Measurements from ENCODE around the gene SHROOM1. TPM values are rescaled to one million over a fixed set of nuclear protein-coding genes. Genes with fewer than 3 reads are reported as not detected.

SHROOM1 gene
- total RNA-seq, 1 donor from 2014 or later: 7.1 TPM

GRCh38 chr5:132849347-132849746, 18.9 kb upstream of the SHROOM1 start:
- DNase-seq: no peak

- DNase-seq: no peak
Observed at GRCh38 chr5:132848270-132848669, 17.8 kb upstream of the SHROOM1 start.

GRCh38 chr5:132841305-132841704, 10.9 kb upstream of the SHROOM1 start:
- no peak for DNase-seq

- no peak for DNase-seq
Observed at GRCh38 chr5:132840896-132841295, 10.4 kb upstream of the SHROOM1 start.

GRCh38 chr5:132840313-132840712, 9.9 kb upstream of the SHROOM1 start:
- DNase-seq: no peak

- peak; percentile 86 for DNase-seq
Observed at GRCh38 chr5:132839426-132840301, 9.2 kb upstream of the SHROOM1 start.

GRCh38 chr5:132838516-132839282, 8.3 kb upstream of the SHROOM1 start:
- no peak for DNase-seq

GRCh38 chr5:132837868-132838267, 7.4 kb upstream of the SHROOM1 start:
- no peak for DNase-seq

- no peak for DNase-seq
Observed at GRCh38 chr5:132836852-132837251, 6.4 kb upstream of the SHROOM1 start.

- no peak for DNase-seq
Observed at GRCh38 chr5:132834057-132834456, 3.6 kb upstream of the SHROOM1 start.

- DNase-seq: no peak
Observed at GRCh38 chr5:132832612-132833011, 2.2 kb upstream of the SHROOM1 start.

GRCh38 chr5:132831095-132831860, 831 bp upstream of the SHROOM1 start:
- DNase-seq: no peak

- DNase-seq: peak; percentile 84
Observed at GRCh38 chr5:132829742-132830435, 558 bp downstream of the SHROOM1 start.

- DNase-seq: no peak
Observed at GRCh38 chr5:132828846-132829494, 1.5 kb downstream of the SHROOM1 start.

GRCh38 chr5:132827943-132828673, 2.3 kb downstream of the SHROOM1 start:
- DNase-seq: no peak

GRCh38 chr5:132826424-132827082, 3.9 kb downstream of the SHROOM1 start:
- DNase-seq: peak; percentile 59

- DNase-seq: no peak
Observed at GRCh38 chr5:132825834-132826391, 4.5 kb downstream of the SHROOM1 start.

GRCh38 chr5:132825033-132825833, 5.2 kb downstream of the SHROOM1 start:
- no peak for DNase-seq

- no peak for DNase-seq
Observed at GRCh38 chr5:132824426-132824825, 6.0 kb downstream of the SHROOM1 start.
